GM12891 (cell line): ENCODE data around the gene CCDC87.
"Not testable (repeated sequence)": the region's sequence is repeated elsewhere in the genome, so short reads cannot be mapped to it uniquely, and the experiment has no call there.

Source experiments
- DNase-seq: peaks from one replicate; pipeline ENCODE4 v3.0.0; 2011; ENCODE audit warnings: low spot score; ENCODE audit not compliant: insufficient read length
- FAIRE-seq: peaks from 2 replicates; lab custom pipeline; 2011; peaks lifted over from hg19 to GRCh38; lab: Jason Lieb, UNC
- PAX5 ChIP-seq: IDR thresholded peaks from 2 replicates; pipeline ENCODE4 v1.6.1; 2011; ENCODE audit warnings: low read length, moderate library complexity, mild to moderate bottlenecking; ENCODE audit not compliant: insufficient read depth, severe bottlenecking
- POLR2A ChIP-seq: IDR thresholded peaks from 2 replicates; pipeline ENCODE4 v1.6.1; 2011; ENCODE audit warnings: low read depth, low read length, control low read depth
- POLR2AphosphoS5 ChIP-seq: IDR thresholded peaks from 2 replicates; pipeline ENCODE4 v1.6.1; 2011; ENCODE audit warnings: low read depth, low read length, control low read depth
- POU2F2 ChIP-seq: IDR thresholded peaks from 2 replicates; pipeline ENCODE4 v1.6.1; 2011; ENCODE audit warnings: low read depth, mild to moderate bottlenecking, control low read depth, low read length, moderate library complexity
- SPI1 ChIP-seq: IDR thresholded peaks from 2 replicates; pipeline ENCODE4 v1.6.1; 2011; ENCODE audit warnings: low read depth, low read length, control low read depth
- TAF1 ChIP-seq: IDR thresholded peaks from 2 replicates; pipeline ENCODE4 v1.6.1; 2011; ENCODE audit warnings: low read depth, low read length, control low read depth

CCDC87 gene

DNA sequence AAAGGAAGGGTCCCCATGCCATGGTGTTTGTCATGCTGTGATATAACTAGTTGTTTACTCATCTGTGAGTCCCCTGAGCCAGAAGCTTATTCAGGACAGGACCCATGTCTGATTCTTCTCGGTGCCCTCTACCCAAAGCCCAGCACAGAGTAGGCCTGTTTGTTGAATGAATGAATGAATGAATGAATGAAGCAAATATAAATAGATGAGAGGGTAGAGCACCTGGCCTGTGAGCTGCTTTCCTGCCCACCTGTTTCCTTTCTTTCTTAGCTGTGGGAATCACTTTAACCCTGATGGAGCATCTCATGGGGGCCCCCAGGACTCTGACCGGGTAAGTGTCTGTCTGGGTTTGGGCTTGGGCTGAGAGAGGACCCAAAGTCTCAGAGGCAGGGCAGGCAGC, 7.4 kb upstream of the CCDC87 start:
- no peak for TF ChIP-seq POU2F2
- no peak for TF ChIP-seq POLR2A
- TF ChIP-seq PAX5, result no peak
- no peak for TF ChIP-seq TAF1
- TF ChIP-seq POLR2AphosphoS5, result no peak
- no peak for TF ChIP-seq SPI1

DNA sequence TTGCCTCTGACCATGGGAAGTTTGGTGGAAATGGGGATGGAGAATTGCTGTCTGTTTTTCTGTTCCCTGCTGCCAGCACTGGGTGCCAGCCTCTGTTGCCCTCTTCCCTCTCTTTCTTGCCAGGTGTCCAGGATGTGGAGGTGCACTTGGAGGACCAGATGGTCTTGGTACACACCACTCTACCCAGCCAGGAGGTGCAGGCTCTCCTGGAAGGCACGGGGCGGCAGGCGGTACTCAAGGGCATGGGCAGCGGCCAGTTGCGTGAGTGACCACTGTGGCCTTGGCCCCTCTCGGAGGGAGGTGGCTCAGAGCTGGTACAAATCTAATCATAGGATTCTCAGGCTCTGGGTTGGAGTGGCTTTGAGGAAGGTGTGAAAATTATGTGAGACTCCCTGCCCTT, 6.1 kb upstream of the CCDC87 start:
- no peak for TF ChIP-seq PAX5
- no peak for TF ChIP-seq POU2F2
- TF ChIP-seq POLR2AphosphoS5, result no peak
- no peak for TF ChIP-seq POLR2A
- TF ChIP-seq TAF1, result no peak
- no peak for TF ChIP-seq SPI1
- FAIRE-seq, result no peak
- DNase-seq, result no peak

More for the DNA sequence above, 7.4 kb upstream of the CCDC87 start:
- DNase-seq (no peak), FAIRE-seq (no peak)

DNA sequence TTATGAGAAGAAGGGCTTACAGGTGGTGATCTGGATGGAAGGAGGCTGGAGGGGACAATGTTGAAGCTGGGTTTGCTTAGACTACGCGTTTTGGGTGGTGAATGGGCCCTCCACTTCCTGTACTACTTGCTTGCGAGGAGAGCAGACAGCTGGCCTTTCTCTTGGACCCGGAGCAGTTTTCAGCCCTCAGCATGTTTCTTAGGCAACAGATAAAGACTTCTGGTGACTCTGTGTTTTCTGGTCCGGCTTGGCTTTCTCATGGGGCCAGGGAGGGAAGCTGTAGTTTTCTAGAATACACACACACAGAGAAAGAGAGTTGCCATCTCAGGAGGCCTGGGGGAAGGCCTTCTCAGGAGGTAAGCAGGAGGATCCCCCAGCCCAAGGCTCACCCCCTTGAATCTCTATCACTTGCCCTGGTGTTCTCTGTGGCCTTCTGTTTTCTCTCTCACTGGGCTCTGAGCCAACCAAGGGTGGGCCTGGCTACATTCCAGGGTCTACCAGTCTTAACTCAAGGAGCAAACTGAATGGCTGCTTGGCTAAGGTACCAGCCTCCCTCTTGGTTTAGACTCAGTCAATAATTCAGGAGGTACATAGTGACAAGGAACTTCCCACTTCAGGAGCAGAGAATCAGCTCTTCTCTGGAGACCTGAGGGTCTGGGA, 2.5 kb upstream of the CCDC87 start:
- FAIRE-seq, result no peak

DNA sequence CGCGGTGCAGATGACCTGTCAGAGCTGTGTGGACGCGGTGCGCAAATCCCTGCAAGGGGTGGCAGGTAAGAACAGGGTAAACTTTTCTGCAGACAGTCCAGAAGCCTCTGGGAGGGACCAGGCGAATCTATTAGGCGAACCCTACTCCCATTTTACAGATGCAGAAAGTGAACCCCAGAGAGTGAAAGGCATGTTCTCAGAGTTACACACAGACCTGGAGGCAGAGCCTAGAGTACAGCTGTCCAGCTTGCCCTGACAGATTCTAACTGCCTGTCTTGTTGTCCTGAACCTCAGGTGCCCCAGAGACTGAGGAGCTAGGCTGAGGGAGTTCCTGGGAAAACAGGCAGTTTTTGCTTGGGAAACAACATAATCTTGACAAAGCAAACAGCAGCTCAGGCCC, 787 bp upstream of the CCDC87 start:
- FAIRE-seq, result no peak
- no peak for TF ChIP-seq SPI1
- TF ChIP-seq POU2F2, result no peak
- TF ChIP-seq POLR2A, result no peak
- TF ChIP-seq POLR2AphosphoS5, result no peak
- TF ChIP-seq PAX5, result no peak
- DNase-seq, result no peak

More for the DNA sequence above, 2.5 kb upstream of the CCDC87 start:
- TF ChIP-seq TAF1 (no peak), PAX5 (no peak), POU2F2 (no peak), POLR2AphosphoS5 (no peak), POLR2A (no peak), SPI1 (no peak)
- DNase-seq, result no peak

DNA sequence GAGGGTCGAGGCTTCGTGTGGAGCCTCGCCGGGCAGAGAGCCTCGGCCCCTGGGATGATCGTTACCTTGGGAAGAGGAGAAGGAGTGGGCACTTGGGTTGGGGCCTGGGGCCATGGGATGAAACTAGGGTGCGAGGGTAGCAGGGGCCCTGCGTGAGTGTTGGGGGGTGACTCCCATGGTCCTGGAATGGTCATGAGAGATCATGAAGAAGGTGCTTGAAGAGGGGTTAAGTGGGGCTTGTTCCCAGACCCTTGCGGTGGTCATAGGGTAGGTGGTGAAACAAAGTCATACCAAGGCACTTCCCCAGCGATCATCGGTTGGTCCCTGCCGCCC, 406 bp upstream of the CCDC87 start:
- FAIRE-seq, result no peak

DNA sequence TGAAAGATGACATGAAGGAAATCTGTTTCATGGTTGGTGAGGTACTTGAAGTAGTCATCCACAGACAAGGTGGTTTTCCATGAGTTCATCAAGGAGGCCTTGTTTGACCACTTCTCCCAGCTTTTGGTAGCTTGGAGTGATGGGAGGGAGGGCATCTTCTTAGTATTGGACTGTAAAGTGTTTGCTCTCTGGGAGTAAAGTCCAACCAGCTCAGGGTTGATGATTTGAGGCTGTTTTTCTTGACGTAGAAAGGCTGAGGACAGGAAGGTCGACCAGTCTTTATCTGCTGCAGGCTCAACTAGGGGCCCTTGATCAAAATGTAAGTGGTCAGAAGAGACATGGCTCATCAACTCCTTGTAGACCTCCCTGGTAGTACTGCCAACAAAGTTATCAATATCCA, 1.7 kb downstream of the CCDC87 start:
- TF ChIP-seq POLR2AphosphoS5, result no peak
- no peak for TF ChIP-seq POLR2A
- no peak for DNase-seq
- FAIRE-seq, result no peak

More for the DNA sequence above, 406 bp upstream of the CCDC87 start:
- TF ChIP-seq POLR2A, result no peak
- TF ChIP-seq POLR2AphosphoS5, result no peak
- TF ChIP-seq SPI1, result 0 out of 2 replicates have a peak, but pooled peaks have one; percentile 8
- no peak for TF ChIP-seq POU2F2
- DNase-seq, result no peak

DNA sequence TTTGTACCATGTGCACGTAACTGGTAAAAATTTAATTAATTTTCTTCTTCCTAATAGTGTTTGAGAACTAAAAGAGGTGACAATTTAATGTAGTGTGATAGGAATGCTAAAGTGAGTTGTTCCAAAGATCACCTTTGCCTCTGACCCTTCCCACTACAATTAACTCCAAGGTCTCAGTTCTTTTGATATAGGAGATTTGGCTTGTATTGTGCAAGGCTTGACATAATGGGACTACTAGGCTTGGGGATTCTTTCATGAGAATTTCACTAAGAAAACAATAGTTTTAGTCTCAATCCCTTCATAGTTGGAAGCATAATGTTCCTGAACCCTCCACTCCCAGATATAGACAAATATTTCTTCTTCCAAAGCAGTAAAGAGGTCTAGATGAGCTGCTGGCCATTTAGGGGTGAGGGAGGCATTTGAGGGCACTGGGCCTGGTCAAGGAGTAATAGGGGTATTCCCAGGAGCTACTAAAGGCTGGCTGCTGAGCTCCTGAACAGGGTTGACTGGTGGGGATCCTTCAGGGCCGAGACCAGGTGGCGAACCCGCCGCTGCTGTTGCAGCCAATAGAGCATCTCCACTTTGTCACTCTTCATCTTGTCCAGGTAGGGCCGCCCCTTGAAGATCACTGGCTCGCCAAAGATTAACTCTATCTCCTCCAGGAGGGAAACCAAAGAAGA, 2.7 kb downstream of the CCDC87 start:
- no peak for TF ChIP-seq SPI1
- TF ChIP-seq TAF1, result no peak
- no peak for TF ChIP-seq POU2F2
- TF ChIP-seq PAX5, result no peak
- TF ChIP-seq POLR2AphosphoS5, result no peak
- no peak for TF ChIP-seq POLR2A
- FAIRE-seq, result no peak
- no peak for DNase-seq

DNA sequence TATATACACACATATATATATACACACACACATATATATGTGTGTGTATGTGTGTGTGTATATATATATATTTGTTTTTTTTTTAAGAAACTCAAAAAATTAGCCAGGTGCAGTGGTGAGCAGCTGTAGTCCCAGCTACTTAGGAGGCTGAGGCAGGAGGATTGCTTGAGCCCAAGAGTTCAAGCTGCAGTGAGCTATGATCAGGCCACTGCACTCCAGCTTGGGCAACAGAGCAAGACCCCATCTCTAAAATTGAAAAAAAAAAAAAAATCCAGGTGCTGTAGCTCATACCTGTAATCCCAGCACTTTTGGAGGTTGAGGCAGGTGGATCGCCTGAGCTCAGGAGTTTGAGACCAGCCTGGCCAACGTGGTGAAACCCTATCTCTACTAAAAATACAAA, 3.5 kb downstream of the CCDC87 start:
- not testable (repeated sequence) for DNase-seq, FAIRE-seq

DNA sequence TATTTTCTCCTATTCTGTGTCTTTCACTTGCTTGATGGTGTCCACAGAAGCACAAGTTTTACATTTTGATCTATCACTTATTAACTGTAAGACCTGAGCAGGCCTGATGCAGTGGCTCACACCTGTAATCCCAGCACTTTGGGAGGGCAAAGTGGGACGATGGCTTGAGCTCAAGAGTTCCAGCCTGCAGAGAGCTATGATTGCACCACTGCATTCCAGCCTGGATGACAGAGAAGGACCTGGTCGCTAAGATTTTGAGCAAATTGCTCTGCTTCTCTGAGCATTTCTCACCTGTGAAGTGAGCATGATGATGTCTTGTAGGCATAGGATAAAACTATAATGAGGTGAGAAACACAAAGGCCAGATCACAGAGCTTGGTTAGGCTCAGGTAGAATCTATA, 6.7 kb downstream of the CCDC87 start:
- FAIRE-seq, result no peak
- TF ChIP-seq SPI1, result no peak
- TF ChIP-seq POLR2AphosphoS5, result no peak
- no peak for TF ChIP-seq TAF1
- TF ChIP-seq POU2F2, result no peak
- no peak for TF ChIP-seq POLR2A
- TF ChIP-seq PAX5, result no peak
- no peak for DNase-seq

DNA sequence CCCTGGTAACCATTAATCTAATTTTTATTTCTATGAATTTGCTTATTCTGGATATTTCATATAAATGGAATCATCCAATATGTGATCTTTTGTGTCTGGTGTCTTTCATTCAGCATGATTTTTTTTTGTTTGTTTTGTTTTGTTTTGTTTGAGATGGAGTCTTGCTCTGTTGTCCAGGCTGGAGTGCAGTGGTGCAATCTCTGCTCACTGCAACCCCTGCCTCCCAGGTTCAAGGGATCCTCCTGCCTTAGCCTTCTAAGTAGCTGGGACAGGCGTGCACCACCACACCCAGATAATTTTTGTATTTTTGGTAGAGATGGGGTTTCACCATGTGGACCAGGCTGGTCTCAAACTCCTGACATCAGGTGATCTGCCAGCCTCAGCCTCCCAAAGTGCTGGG, 7.4 kb downstream of the CCDC87 start:
- not testable (repeated sequence) for FAIRE-seq, DNase-seq

DNA sequence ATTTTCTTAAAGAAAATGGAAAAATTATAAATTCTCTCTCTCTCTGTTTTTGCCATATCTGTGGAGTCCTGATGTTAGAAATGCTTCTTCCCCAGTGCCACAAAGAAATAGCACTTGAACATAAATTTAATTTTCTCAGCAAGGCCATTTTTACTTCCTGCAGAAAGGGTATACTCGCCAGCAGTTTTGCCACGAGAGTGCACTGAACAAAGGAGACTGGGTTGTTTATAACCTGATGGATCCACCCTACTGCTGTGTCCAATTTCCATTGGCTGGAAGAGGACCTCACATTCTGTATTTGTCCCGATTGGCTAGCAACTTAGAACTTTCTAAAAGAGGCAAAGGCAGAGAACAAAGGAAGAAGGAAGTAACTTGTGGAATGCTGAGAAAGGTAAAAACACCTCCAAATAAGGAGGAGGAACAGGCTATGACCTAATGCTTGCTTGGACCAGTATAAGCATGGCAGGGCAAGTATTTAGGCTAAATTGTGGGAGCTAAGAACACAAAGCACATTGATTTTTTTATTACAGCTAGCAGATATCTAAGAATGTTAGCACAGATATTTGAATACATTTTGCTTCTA, 10.2 kb downstream of the CCDC87 start:
- DNase-seq, FAIRE-seq: not testable (repeated sequence)
